Mesothelial cell of epicardium (in vitro differentiated cells): ENCODE data around the gene RASAL3. TPM values are rescaled to one million over a fixed set of nuclear protein-coding genes. Genes with fewer than 3 reads are reported as not detected.

Experiments used
- DNase-seq, 2 experiments: peaks; one replicate each; pipeline ENCODE4 v3.0.0; 2021; ENCODE audit warnings: low spot score in 2 of 2; ENCODE audit not compliant: unreplicated experiment in 2 of 2
- H3K27ac Mint-ChIP-seq: 2 replicates; pipeline ENCODE4 v1.8.0; 2021; ENCODE audit warnings: mixed read lengths
- H3K27me3 Mint-ChIP-seq: 2 replicates; pipeline ENCODE4 v1.8.0; 2021; ENCODE audit warnings: low read depth, mixed read lengths
- H3K36me3 Mint-ChIP-seq: 2 replicates; pipeline ENCODE4 v1.8.0; 2021; ENCODE audit warnings: mixed read lengths
- H3K4me1 Mint-ChIP-seq: 2 replicates; pipeline ENCODE4 v1.8.0; 2021; ENCODE audit warnings: mixed read lengths
- H3K4me3 Mint-ChIP-seq: 2 replicates; pipeline ENCODE4 v1.8.0; 2021; ENCODE audit warnings: mild to moderate bottlenecking, moderate library complexity, mixed read lengths
- H3K9me3 Mint-ChIP-seq: 2 replicates; pipeline ENCODE4 v1.8.0; 2021; ENCODE audit warnings: mixed read lengths
- CTCF ChIP-seq: fragments of 200-600 bp; sonication (generic); IDR thresholded peaks from one replicate; pipeline ENCODE4 v1.5.0; 2021; ENCODE audit warnings: antibody characterized with exemption; ENCODE audit not compliant: unreplicated experiment
- total RNA-seq: library from RNA; stranded (reverse); gene quantifications from 3 replicates; pipeline ENCODE4 v1.2.1, GENCODE V29; 2021

Gene RASAL3
- total RNA-seq, 1 donor from 2014 or later = not detected

- Mint-ChIP-seq H3K9me3 (peaks cover 3% of the 10 kb centered on the region), H3K4me1 (peaks cover 13% of the 10 kb centered on the region), H3K27me3 (no peaks in the 10 kb centered on the region), H3K36me3 (peaks cover 41% of the 10 kb centered on the region), H3K4me3 (no peak overlapping the region), H3K27ac (no peak overlapping the region)
- no peak for TF ChIP-seq CTCF
- no peak for DNase-seq
Measured at GRCh38 chr19:15426485-15427349, 37.6 kb downstream of the RASAL3 start.

GRCh38 chr19:15425321-15425950, 38.9 kb downstream of the RASAL3 start:
- no peak overlapping the region for H3K27ac Mint-ChIP-seq
- H3K9me3 Mint-ChIP-seq = peaks cover 3% of the 10 kb centered on the region
- no peak for DNase-seq
- TF ChIP-seq CTCF = no peak
- no peak overlapping the region for H3K4me3 Mint-ChIP-seq
- H3K4me1 Mint-ChIP-seq = peaks cover 4% of the 10 kb centered on the region
- peaks cover 41% of the 10 kb centered on the region for H3K36me3 Mint-ChIP-seq
- no peaks in the 10 kb centered on the region for H3K27me3 Mint-ChIP-seq

GRCh38 chr19:15424692-15425272, 39.6 kb downstream of the RASAL3 start:
- DNase-seq = no peak
- H3K27me3 Mint-ChIP-seq = no peaks in the 10 kb centered on the region
- no peak overlapping the region for H3K4me3 Mint-ChIP-seq
- no peak overlapping the region for H3K27ac Mint-ChIP-seq
- H3K4me1 Mint-ChIP-seq = no peaks in the 10 kb centered on the region
- peaks cover 3% of the 10 kb centered on the region for H3K9me3 Mint-ChIP-seq
- TF ChIP-seq CTCF = no peak
- H3K36me3 Mint-ChIP-seq = peaks cover 41% of the 10 kb centered on the region

- peaks cover 3% of the 10 kb centered on the region for H3K9me3 Mint-ChIP-seq
- peaks cover 1% of the 10 kb centered on the region for H3K4me1 Mint-ChIP-seq
- peaks cover 41% of the 10 kb centered on the region for H3K36me3 Mint-ChIP-seq
- no peak for DNase-seq
- H3K27me3 Mint-ChIP-seq = no peaks in the 10 kb centered on the region
- no peak overlapping the region for H3K27ac Mint-ChIP-seq
- no peak for TF ChIP-seq CTCF
- no peak overlapping the region for H3K4me3 Mint-ChIP-seq
Measured at GRCh38 chr19:15424121-15424520, 40.2 kb downstream of the RASAL3 start.

GRCh38 chr19:15423130-15423529, 41.2 kb downstream of the RASAL3 start:
- Mint-ChIP-seq H3K4me3 (no peak overlapping the region), H3K27me3 (no peaks in the 10 kb centered on the region), H3K27ac (no peak overlapping the region), H3K4me1 (peaks cover 2% of the 10 kb centered on the region), H3K9me3 (peaks cover 3% of the 10 kb centered on the region), H3K36me3 (peaks cover 41% of the 10 kb centered on the region)
- TF ChIP-seq CTCF = no peak
- no peak for DNase-seq
